NCI-H128 (cell line): Measurements from ENCODE around the gene IGFBP4.
"Not testable (repeated sequence)": the region's sequence is repeated elsewhere in the genome, so short reads cannot be mapped to it uniquely, and the experiment has no call there.

ENCODE experiments used
- DNase-seq: peaks from one replicate; lab custom pipeline; 2025; ENCODE audit not compliant: unreplicated experiment; lab: John Stamatoyannopoulos, UW

The IGFBP4 gene

GRCh38 chr17:40443196-40443987 is at the start of gene IGFBP4:
TSS of gene IGFBP4 (plus strand) at chr17:40443450. CDS start at chr17:40443736, 286 bp downstream.
- DNase-seq = no peak

- no peak for DNase-seq
Measured at GRCh38 chr17:40399185-40399584, 44.1 kb upstream of the IGFBP4 start.

- no peak for DNase-seq
Measured at GRCh38 chr17:40402668-40403067, 40.6 kb upstream of the IGFBP4 start.

DNA sequence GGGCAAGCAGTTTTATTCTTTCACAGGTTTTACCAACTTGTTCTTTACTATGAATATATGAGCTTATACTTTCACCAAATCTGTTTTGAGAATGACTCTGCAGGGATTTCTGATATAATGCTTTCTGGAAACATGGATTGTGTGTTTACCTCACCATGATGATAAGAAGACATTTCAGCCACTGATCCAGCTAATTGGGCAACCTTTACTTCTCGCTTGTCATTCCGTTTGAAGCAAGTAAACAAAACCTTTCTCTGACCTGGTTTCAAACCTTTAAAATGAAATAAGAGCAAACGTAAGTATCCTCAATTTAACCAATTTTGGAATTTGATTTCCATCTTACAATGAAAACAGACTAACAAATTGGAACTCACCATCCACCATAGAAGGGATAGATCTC is 39.2 kb upstream of the IGFBP4 start:
- DNase-seq = no peak

DNA sequence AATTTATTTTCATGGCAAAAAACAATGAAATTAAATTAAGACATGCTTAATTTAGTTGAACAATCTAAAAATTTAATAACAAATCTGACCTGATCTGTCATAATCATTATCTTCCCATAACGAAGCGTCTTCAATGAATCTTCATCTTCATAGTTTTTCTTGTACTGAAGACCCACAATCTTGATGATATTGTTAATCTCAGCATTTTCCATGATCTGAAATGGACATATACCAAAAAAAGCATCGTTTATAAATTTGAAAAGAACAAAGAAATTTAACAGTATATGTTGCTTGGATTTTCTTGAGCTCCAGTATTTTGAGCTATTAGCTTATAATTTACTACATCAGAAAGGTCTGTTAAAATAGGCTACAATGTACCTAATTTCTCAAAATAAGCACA is 35.8 kb upstream of the IGFBP4 start:
- DNase-seq = no peak

- not testable (repeated sequence) for DNase-seq
Measured at GRCh38 chr17:40409540-40409939, 33.7 kb upstream of the IGFBP4 start.

GRCh38 chr17:40410082-40410481 is 33.2 kb upstream of the IGFBP4 start:
- DNase-seq = no peak

DNA sequence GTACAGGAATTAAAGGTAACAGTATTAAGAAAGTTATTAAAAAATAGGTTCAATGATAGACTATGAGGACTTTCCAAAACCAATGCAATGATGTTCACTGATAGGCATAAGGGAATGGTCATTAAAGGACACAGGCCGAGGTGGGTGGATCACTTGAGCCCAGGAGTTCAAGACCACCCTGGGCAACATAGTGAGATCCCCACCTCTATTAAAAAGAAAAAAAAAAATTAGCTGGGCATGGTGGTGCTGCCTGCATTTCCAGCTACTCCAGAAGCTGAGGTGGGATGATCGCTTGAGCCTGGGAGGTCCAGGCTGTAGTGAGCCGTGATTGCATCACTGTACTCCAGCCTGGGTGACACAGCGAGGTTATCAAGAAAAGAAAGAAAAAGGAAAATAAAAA is 31.4 kb upstream of the IGFBP4 start:
- DNase-seq = no peak

DNA sequence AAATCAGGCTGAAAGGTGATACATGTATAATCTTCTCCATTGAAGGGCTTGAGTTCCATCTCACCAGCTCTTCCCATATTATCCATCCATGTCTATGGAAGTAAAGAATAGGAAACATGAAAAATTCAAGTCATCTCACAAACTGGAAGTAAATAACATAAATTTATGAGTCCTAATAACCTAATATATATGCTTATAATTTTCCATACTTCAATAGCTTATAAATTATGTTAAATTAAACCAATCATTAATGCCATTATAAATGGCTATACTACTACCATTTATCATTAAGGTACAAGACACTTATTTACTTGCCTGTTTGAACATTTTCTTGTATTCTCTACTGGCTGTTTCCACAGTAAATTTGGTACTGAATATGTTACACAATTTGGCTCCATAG is 30.4 kb upstream of the IGFBP4 start:
- DNase-seq = no peak

GRCh38 chr17:40414312-40414711 is 28.9 kb upstream of the IGFBP4 start:
- not testable (repeated sequence) for DNase-seq

- DNase-seq = no peak
Measured at GRCh38 chr17:40415390-40415789, 27.9 kb upstream of the IGFBP4 start.

- no peak for DNase-seq
Measured at GRCh38 chr17:40416671-40417070, 26.6 kb upstream of the IGFBP4 start.

GRCh38 chr17:40417258-40417608 is 26.0 kb upstream of the IGFBP4 start:
- no peak for DNase-seq

GRCh38 chr17:40417609-40418427 is 25.4 kb upstream of the IGFBP4 start, which contains the start of gene TOP2A:
TSS of gene TOP2A (minus strand) at chr17:40417896. CDS start at chr17:40417791, 105 bp downstream.
- peak; percentile 99 for DNase-seq

DNA sequence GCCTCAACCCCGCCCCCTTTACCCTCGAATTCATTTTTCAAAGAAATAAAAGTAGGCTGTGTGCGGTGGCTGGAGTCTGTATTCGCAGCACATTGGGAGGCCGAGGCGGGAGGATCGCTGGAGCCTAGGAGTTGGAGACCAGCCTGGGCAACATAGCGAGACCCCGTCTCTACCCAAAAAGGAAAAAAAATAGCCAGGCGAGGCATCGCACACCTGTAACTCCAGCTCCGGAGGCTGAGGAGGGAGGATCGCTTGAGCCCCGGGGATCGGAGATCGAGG is 24.9 kb upstream of the IGFBP4 start:
- DNase-seq = no peak

GRCh38 chr17:40419559-40420331 is 23.5 kb upstream of the IGFBP4 start:
- DNase-seq = no peak

DNA sequence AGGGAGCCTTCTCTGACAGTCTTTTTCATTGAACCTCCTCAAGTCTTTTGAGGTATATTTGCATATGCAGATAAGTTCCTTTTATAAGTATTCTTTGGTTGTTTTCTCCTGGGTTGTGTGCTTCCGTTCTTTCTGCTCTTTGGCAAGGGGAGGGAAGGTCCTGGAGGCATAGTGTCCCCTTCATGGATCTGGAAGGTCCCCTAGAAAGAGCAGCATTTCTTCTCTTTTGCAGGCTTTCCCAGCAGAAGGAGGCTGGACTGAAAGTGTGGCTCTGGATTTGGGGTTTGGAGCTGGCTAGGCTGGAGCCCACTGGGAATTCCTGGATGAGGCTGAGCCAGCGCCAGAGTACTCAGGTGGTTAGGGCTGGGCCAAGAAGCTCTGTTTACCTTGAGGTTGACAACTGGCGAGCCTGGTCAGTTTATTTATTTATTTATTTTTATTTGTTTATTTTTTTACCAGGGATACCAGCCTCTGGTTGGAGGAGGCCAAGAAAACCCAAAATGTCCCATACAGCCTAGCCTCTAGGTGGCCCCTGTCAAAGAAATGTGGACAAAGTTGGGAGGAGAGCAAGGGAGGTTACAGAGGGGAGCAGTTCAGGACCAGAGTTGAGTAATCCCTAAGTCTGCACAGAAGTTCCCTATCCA is 20.1 kb upstream of the IGFBP4 start:
- DNase-seq = no peak

DNA sequence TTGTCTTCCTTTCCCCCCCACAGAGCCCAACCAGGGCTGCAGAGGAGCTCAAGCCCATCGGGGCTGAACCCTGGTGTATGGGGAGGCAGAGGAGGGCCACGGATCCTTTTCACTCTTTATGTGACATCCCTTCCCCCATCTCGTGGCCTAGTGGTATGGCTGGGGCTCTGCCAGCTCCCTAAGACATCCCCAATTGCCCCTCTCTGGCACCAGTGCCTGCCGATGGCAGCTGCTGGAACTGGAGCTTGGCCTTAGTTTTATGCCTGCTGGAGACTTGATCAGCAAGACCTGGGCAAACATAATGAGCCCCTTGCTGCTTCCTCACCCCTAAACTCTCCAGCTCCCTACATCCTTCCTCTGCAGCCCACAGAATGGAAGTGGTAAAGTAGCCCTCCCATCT is 17.5 kb upstream of the IGFBP4 start:
- DNase-seq = no peak

GRCh38 chr17:40427002-40427491 is 16.2 kb upstream of the IGFBP4 start:
- no peak for DNase-seq

DNA sequence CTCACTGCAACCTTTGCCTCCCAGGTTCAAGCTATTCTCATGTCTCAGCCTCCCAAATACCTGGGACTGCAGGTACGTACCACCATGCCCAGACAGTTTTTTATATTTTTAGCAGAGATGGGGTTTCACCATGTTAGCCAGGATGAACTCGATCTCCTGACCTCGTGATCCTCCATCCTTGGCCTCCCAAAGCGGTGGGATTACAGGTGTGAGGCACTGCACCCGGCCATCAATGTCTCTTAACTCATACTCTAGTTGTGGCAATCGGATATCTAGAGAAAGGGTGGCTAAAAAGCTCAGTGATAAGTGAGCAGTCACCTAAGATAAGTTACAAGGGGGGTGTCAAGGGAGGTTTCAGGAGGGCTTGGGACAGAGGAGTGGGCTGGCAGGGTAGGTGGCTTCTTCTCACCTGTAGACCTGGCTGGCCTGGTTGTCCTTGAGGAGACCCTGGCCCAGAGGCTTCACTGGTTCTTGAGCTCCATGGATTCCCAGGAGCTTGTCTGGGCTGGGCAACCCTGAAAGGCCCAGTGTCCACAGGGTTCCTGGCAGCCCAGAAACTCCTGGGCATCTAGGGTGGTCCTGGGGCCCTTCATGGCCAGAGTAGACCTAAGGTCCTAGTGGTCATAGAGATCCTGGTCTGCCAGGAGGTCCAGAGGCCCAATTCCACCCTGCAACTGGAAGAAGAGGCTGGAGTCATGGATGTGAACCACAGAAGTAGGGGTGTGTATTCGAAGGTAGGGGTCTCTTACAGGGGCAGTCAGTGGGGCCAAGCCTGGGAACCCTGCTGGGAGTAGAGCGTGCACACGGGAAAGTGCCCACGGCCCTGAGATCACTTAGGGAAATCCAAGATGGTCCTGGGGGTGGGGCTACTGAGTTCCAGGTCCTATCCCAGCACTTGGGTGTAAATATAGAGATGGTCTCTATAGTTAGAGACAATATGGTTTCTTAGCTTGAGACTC is 12.7 kb upstream of the IGFBP4 start:
- no peak for DNase-seq
